ENCODE results near the gene AFMID.

- TF ChIP-seq CTCF (IDR thresholded peaks at IDR 0.05) = no peak
- no peak for TF ChIP-seq POLR2A (IDR thresholded peaks at IDR 0.05)
Measured at GRCh38 chr17:78223765-78224164, 36.6 kb downstream of the AFMID start.

Data from body of pancreas (tissue), 4 donors.